Ascending aorta (tissue), 2 donors: ENCODE data around the gene TWIST2. TPM values are rescaled to one million over a fixed set of nuclear protein-coding genes. Genes with fewer than 3 reads are reported as not detected.

Source experiments
- DNase-seq, 2 donors: peaks; one replicate each; pipeline ENCODE4 v3.0.0-alpha.2; 2019; ENCODE audit warnings: low spot score in 2 of 2
- H3K27ac ChIP-seq, 2 donors: fragments of 200-600 bp; sonication (generic); one replicate each; pipeline ENCODE4 v1.5.1; 2016 to 2017; ENCODE audit warnings: mild to moderate bottlenecking in 1 of 2
- H3K27me3 ChIP-seq: fragments of 200-600 bp; sonication (generic); one replicate; pipeline ENCODE4 v1.5.1; 2017
- H3K36me3 ChIP-seq, 2 donors: fragments of 200-600 bp; sonication (generic); one replicate each; pipeline ENCODE4 v1.5.1; 2016
- H3K4me1 ChIP-seq, 2 donors: fragments of 200-600 bp; sonication (generic); one replicate each; pipeline ENCODE4 v1.5.1; 2016 to 2017; ENCODE audit warnings: mild to moderate bottlenecking in 1 of 2
- H3K4me3 ChIP-seq, 2 donors: fragments of 200-600 bp; sonication (generic); one replicate each; pipeline ENCODE4 v1.5.1; 2016 to 2017; ENCODE audit warnings: mild to moderate bottlenecking in 1 of 2
- H3K9me3 ChIP-seq, 2 donors: fragments of 200-600 bp; sonication (generic); one replicate each; pipeline ENCODE4 v1.5.1; 2016
- CTCF ChIP-seq, 3 experiments: fragments of 200-600 bp in 2 of 3; fragments of 450-650 bp in 1 of 3; sonication (generic) in 2 of 3; IDR thresholded peaks; one replicate each; pipeline ENCODE4 v1.5.1; 2016 to 2019; ENCODE audit warnings: antibody characterized with exemption in 3 of 3, mild to moderate bottlenecking in 1 of 3, moderate library complexity in 1 of 3
- intact Hi-C: fragments of 100-400 bp; cut with DNase I; formaldehyde crosslinking; loops from one replicate; pipeline ENCODE4 v1.15.1; 2023
- total RNA-seq: library from RNA; depleted of rRNA; stranded (reverse); fragments of >200 nt; gene quantifications from one replicate; pipeline ENCODE4 v1.1.0, GENCODE V29; 2016

The TWIST2 gene
- total RNA-seq, 1 donor from 2014 or later, result 108 TPM

- intact Hi-C loops, result loop anchor here (5.0 kb wide), 1 partner anchor 101 kb away; the partner anchor contains the start of gene TWIST2
Measured at GRCh38 chr2:238947920-238948710, 100.2 kb downstream of the TWIST2 start.

GRCh38 chr2:238948765-238949641 lies 101.1 kb downstream of the TWIST2 start:
- intact Hi-C loops, result loop anchor here (5.0 kb wide), 1 partner anchor 102 kb away; the partner anchor contains the start of gene TWIST2
- H3K4me1 ChIP-seq, result no peaks in the 10 kb centered on the region
- no peaks in the 10 kb centered on the region for H3K36me3 ChIP-seq
- no peaks in the 10 kb centered on the region for H3K27me3 ChIP-seq
- H3K4me3 ChIP-seq, result no peak overlapping the region
- no peak overlapping the region for H3K27ac ChIP-seq
- TF ChIP-seq CTCF (IDR thresholded peaks at IDR 0.05), result no peak
- no peaks in the 10 kb centered on the region for H3K9me3 ChIP-seq
- peak in 1 of 2 donors; percentile 45 for DNase-seq

More at GRCh38 chr2:238947920-238948710, 100.2 kb downstream of the TWIST2 start:
- no peak overlapping the region for H3K4me3 ChIP-seq
- H3K27ac ChIP-seq, result no peak overlapping the region
- H3K4me1 ChIP-seq, result no peaks in the 10 kb centered on the region
- H3K27me3 ChIP-seq, result no peaks in the 10 kb centered on the region
- DNase-seq, result peak in 1 of 2 donors; percentile 63
- TF ChIP-seq CTCF (IDR thresholded peaks at IDR 0.05), result no peak
- H3K36me3 ChIP-seq, result no peaks in the 10 kb centered on the region
- no peaks in the 10 kb centered on the region for H3K9me3 ChIP-seq

- intact Hi-C loops, result loop anchor here (5.0 kb wide), 1 partner anchor 103 kb away; the partner anchor contains the start of gene TWIST2
- Histone ChIP-seq H3K9me3 (no peaks in the 10 kb centered on the region), H3K27me3 (no peaks in the 10 kb centered on the region), H3K36me3 (no peaks in the 10 kb centered on the region), H3K4me1 (no peaks in the 10 kb centered on the region), H3K27ac (no peak overlapping the region), H3K4me3 (no peak overlapping the region)
- no peak for TF ChIP-seq CTCF (IDR thresholded peaks at IDR 0.05)
- DNase-seq, result peak in 1 of 2 donors; percentile 41
Measured at GRCh38 chr2:238949710-238950345, 101.9 kb downstream of the TWIST2 start.

DNA sequence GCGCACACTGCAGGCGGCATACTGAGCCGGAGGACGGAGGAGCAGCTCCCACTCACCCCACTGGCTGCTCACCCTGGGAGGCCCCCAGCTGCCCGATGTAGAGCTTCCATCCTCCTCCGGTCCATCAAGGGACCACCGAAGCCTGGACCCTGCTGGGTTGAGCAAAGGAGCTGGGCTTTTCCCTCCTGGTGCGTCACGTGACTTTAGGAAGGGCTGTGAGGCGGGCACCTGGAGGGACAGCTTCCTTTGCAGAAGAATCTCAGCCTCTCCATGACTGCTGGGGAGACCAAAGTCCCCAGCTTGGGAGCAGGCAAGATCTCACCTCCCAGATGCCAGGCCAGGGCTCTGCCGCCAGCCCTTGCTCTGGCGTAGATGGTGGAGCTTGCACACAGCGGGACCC lies 102.7 kb downstream of the TWIST2 start:
- no peak overlapping the region for H3K27ac ChIP-seq
- intact Hi-C loops, result no loop called here
- H3K4me3 ChIP-seq, result no peak overlapping the region
- H3K4me1 ChIP-seq, result no peaks in the 10 kb centered on the region
- TF ChIP-seq CTCF (IDR thresholded peaks at IDR 0.05), result no peak
- H3K9me3 ChIP-seq, result no peaks in the 10 kb centered on the region
- DNase-seq, result no peak
- H3K27me3 ChIP-seq, result no peaks in the 10 kb centered on the region
- no peaks in the 10 kb centered on the region for H3K36me3 ChIP-seq

DNA sequence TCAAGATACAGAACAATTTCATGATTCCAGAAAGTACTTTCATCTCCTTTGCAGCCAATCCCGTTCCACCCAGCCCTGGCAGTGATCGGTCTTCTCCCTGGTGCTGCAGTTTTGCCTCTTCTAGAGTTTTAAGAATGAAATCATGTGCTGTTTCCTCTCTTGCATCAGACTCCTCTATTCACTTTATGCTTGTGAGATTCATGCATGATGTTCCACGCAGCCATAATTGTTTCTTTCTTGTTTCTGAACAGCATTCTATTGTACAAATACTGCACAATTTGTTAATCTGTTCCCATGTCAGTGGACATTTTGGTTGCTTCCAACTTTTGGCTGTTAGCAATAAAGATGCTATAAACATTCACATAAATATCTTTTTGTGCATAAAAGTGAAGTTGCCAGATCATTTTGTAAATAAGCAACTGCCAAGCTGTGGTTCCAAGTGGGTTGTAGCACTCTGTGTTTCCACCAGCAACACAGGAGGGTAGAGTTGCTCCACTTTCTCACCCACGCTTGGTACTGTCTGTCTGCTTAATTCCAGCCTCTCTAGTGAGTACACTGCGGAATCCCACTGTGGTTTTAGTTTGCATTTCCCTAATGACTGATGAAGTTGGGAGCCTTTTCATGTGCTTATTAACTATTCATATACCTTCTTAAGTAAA lies 104.5 kb downstream of the TWIST2 start:
- DNase-seq, result no peak
- Histone ChIP-seq H3K27me3 (no peaks in the 10 kb centered on the region), H3K4me3 (no peak overlapping the region), H3K9me3 (no peaks in the 10 kb centered on the region), H3K36me3 (no peaks in the 10 kb centered on the region), H3K27ac (no peak overlapping the region), H3K4me1 (no peaks in the 10 kb centered on the region)
- intact Hi-C loops, result no loop called here
- TF ChIP-seq CTCF (IDR thresholded peaks at IDR 0.05), result no peak
